Mucosa of descending colon (tissue), 3 donors: Measurements from ENCODE around the gene MEF2C. TPM values are rescaled to one million over a fixed set of nuclear protein-coding genes. Genes with fewer than 3 reads are reported as not detected.
A peak's percentile ranks its signal among the peaks of the same experiment; 100 is the strongest.

Experiments
- ATAC-seq: fragments of 200-7000 bp; cut with Tn5 transposase; one replicate; pipeline ENCODE4 v1.9.1; 2020; ENCODE audit warnings: mild to moderate bottlenecking, moderate library complexity
- DNase-seq, 3 donors: peaks; one replicate each; pipeline ENCODE4 v3.0.0-alpha.2; 2020
- H3K36me3 ChIP-seq: fragments of 200-600 bp; one replicate; pipeline ENCODE4 v1.8.0; 2021; ENCODE audit warnings: low read depth, mild to moderate bottlenecking
- H3K4me1 ChIP-seq: fragments of 200-600 bp; one replicate; pipeline ENCODE4 v1.8.0; 2021; ENCODE audit warnings: low read depth, mild to moderate bottlenecking
- H3K4me3 ChIP-seq: fragments of 200-600 bp; one replicate; pipeline ENCODE4 v1.8.0; 2021; ENCODE audit warnings: mild to moderate bottlenecking
- H3K9me3 ChIP-seq: fragments of 200-600 bp; one replicate; pipeline ENCODE4 v1.8.0; 2021; ENCODE audit warnings: mild to moderate bottlenecking
- CTCF ChIP-seq: fragments of 200-600 bp; IDR thresholded peaks from one replicate; pipeline ENCODE4 v1.8.0; 2022; ENCODE audit warnings: antibody characterized with exemption, mild to moderate bottlenecking
- intact Hi-C, 2 donors: fragments of 100-400 bp; cut with DNase I in 1 of 2; cut with micrococcal nuclease in 1 of 2; formaldehyde crosslinking; loops; one replicate each; pipeline versions ENCODE4 v1.11.0 to v1.11.1; 2022; cut with DNase I, micrococcal nuclease
- total RNA-seq, 3 donors: library from RNA; stranded (reverse); fragmentation: NEBNext Ultra II Directional in 2 of 3; extraction: Animal tissue kit (Norgen Biotek cat#: 25700) in 2 of 3; gene quantifications; one replicate each; pipeline versions ENCODE4 v1.2.1 to v1.2.4, GENCODE V29; 2021 to 2023
- donor health status: DM: no; HTN: no; CAD: no; lungs with moderate emphysema.
- donor health status: DM: no; HTN: no; CAD: no.
- donor health status: DM: no; HTN: yes; CAD: no.

Gene MEF2C
- total RNA-seq, 3 donors from 2014 or later = 19.3 to 44.0 (median 32.6) TPM

GRCh38 chr5:88677943-88678769 is 204.8 kb downstream of the MEF2C start:
- H3K4me3 ChIP-seq = no peak overlapping the region
- no peaks in the 10 kb centered on the region for H3K36me3 ChIP-seq
- intact Hi-C loops = no loop called here
- no peaks in the 10 kb centered on the region for H3K9me3 ChIP-seq
- H3K4me1 ChIP-seq = peaks cover 11% of the 10 kb centered on the region
- no peak for DNase-seq
- no peak for TF ChIP-seq CTCF
- no peak for ATAC-seq

DNA sequence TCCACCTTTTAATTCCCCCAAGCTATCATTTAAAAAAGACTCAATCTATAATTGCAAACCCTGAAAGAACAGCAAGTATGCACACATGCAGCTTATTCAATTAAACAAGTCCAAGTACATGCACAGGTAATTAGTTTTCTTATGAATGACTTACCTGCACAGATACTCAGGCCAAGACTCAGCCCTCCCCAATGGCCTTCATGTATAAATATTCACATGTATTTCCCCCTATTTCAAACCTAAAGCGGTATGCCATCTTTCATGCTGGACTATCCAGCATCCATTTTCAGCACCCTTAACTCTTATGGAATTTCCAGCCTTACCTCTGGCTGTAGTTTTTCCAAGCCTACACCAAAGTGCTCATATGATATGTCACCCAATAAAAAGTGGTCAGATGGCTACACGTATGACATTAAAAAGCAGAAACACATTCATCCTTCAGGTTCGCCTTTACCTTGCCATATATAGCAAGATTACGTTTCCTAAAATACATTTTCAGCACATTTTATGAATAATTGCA is 205.5 kb downstream of the MEF2C start:
- Histone ChIP-seq H3K9me3 (no peaks in the 10 kb centered on the region), H3K4me3 (no peak overlapping the region), H3K4me1 (peaks cover 11% of the 10 kb centered on the region), H3K36me3 (no peaks in the 10 kb centered on the region)
- intact Hi-C loops = no loop called here
- TF ChIP-seq CTCF = no peak
- ATAC-seq (no peak), DNase-seq (no peak)

DNA sequence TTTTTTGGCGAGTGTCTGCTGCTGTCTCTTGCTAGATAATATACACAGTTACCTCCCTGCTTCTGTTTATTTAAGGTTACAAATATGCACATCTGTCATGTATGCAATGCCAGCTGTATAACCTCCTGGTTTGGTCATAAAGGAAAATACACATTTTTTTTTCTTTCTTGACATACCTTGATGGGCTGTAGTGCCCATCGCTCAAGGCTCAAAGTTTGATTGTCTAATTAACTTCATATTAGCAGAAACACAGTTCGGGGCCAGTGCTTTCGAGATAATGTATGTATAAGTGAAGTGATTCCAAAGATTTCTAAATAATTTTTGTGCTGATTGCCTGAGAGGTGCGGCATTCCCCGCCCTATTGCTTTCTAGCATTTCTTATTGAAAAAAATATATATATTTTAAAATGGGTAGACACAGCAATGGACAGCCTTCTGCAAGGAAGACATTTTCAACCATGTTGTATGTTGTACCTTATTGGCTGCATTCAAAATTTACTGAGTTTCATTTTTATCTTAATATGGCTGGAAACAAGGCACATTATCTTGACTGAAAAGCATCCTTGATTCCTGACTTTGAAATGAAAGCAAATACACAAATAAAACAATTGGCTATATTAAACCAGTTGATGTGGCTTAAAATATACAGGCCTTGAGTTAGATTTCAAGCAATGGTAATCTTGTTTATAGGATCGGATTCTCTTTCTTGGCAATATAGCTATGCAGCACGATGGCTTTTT is 206.2 kb downstream of the MEF2C start:
- intact Hi-C loops = no loop called here
- no peaks in the 10 kb centered on the region for H3K9me3 ChIP-seq
- H3K4me3 ChIP-seq = no peak overlapping the region
- DNase-seq = no peak
- no peak for TF ChIP-seq CTCF
- no peak for ATAC-seq
- H3K36me3 ChIP-seq = no peaks in the 10 kb centered on the region
- H3K4me1 ChIP-seq = peaks cover 11% of the 10 kb centered on the region

DNA sequence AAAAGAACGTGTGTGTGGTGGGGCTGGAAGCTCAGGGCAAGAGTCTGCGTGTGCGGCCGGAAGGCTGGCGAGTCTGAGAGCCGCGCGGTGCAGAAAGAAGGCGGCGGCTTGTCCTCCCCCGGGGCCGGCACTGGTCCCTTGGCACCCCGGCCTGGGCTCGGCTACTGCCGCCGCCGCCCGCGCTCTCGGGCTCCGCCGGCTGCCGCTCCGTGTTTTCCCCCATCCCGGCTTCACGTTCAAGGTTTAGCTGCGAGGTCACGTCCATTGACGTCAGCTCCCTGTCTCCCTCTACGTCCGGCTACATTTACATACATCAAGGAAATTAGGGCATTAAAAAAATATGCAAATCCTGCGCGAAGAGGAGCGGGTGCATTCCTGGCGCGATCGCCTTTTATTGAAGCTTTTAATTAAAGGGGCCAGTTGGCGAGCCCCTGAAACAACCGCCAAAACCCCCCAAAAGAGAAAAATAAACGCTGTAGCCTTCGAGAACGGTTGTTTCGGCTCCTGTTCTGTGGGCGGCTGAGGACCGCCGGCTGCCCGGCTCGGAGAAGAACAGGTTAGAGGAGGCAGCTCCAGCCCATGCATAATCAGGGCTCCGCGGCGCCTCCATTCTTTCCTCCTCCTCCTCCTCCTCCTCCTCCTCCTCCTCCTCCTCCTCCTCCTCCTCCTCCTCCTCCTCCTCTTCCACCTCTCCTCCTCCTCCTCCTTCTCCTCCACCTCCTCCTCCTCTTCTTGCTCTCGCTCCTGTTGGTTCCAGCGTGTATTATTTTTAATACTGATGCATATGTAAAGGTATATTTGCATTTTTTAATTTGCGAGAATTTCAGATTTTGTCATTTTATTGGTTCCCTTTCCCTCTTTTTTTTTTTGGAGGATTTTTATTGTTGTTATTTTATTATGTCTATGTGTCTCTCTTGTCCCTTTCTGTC is 207.0 kb downstream of the MEF2C start:
- DNase-seq (peak; percentile 65 to 72 (median 66)), ATAC-seq (peak; percentile 83)
- no peak overlapping the region for H3K4me3 ChIP-seq
- no peaks in the 10 kb centered on the region for H3K36me3 ChIP-seq
- H3K9me3 ChIP-seq = no peaks in the 10 kb centered on the region
- TF ChIP-seq CTCF = no peak
- intact Hi-C loops = no loop called here
- H3K4me1 ChIP-seq = peaks cover 11% of the 10 kb centered on the region

- Histone ChIP-seq H3K36me3 (no peaks in the 10 kb centered on the region), H3K9me3 (no peaks in the 10 kb centered on the region), H3K4me1 (peaks cover 7% of the 10 kb centered on the region), H3K4me3 (no peak overlapping the region)
- TF ChIP-seq CTCF = no peak
- DNase-seq (no peak), ATAC-seq (peak; percentile 13)
- intact Hi-C loops = no loop called here
Observed at GRCh38 chr5:88675168-88675707, 207.7 kb downstream of the MEF2C start.
